Stimulated activated CD4-positive, alpha-beta T cell treated with anti-CD3 and anti-CD28 coated beads, Interleukin-15, amount 100 ng/mL, for 48 hours (primary cell): ENCODE measurements around the gene MAP7D3.

Experiments used
- DNase-seq, 2 donors: peaks; one replicate each; pipeline ENCODE4 v3.0.0-alpha.2; 2020; ENCODE audit warnings: low read depth in 2 of 2

Gene MAP7D3

GRCh38 chrX:136206916-136207315, 44.3 kb downstream of the MAP7D3 start:
- no peak for DNase-seq

GRCh38 chrX:136205882-136206380, 45.3 kb downstream of the MAP7D3 start:
- DNase-seq: no peak

DNA sequence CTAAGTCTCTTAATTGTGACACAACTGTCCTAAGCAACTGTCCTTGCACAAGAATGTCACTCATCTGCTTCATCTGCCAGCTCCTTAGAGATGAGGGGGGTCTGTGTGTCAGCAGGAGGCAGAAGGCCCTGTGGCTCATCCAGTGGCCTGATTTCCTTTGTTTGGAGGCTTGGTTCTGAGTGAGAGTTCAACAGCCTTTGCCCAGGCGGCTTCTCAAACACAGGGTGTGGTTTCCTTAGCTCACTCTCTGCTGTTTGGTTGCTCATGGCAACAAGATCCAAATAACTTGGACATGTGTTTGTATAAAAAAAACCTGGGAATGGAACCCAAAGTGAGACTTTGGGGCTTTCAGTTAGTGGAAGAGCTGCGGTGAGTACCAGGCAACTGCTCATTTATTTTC, 46.6 kb downstream of the MAP7D3 start:
- DNase-seq: no peak

DNA sequence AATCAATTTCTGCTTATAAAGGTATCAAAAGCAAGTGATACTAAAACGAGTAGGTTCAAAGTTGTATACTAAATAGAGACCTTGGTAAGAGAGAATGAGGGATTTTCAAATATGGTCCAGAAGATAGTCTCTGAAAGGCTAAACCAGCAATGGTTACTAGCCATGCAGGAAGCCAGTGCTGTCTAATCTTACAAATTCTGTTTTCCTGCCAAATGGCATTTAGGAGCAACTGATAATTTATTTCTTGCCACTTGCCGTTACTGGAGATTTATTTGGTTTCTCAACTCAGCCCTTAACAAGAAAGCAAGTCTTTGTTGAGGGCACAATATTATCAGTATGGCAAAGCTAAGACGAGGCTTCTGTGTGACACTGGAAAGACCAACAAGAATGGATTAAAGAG, 47.2 kb downstream of the MAP7D3 start:
- DNase-seq: no peak

DNA sequence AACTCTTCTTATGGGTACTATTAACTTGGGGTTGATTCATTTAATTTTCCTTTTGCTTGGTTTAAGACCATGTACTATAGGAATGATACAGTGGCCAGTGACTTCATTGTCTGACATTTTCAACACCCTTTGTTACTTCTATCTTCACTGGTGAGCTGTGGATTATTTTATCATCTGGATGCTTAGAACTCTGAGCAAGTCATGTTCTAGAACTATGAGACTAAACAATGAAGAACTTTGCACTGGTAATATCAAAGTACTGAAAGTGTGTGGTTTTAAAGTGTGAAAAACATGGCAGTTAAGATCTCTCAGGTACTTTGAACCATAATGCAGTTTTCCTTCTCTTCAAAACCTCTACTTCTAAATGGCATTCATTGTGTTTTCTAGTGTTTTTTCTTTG, 47.8 kb downstream of the MAP7D3 start:
- no peak for DNase-seq

GRCh38 chrX:136202889-136203288, 48.3 kb downstream of the MAP7D3 start:
- DNase-seq: no peak

DNA sequence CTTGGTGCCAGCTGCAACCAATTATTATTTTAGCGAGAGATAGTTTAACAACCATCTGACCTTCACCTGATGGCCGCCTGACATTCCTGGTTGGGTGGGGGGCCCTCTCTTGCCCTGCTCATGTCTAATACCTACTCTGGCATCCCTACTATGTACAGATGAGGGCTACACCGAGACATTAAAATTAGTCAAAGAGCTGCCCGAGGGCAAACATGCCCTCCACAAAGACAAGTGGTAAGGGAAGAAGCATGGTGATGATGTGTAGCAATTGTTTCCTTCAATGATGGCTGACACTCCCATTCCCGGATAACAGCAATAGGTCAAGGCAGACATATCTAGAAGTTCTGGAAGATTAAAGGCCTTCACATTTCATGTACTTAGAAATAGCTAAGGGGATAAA, 49.6 kb downstream of the MAP7D3 start:
- no peak for DNase-seq

- no peak for DNase-seq
These were observed 50.7 kb downstream of the MAP7D3 start for GRCh38 chrX:136200466-136200865.

DNA sequence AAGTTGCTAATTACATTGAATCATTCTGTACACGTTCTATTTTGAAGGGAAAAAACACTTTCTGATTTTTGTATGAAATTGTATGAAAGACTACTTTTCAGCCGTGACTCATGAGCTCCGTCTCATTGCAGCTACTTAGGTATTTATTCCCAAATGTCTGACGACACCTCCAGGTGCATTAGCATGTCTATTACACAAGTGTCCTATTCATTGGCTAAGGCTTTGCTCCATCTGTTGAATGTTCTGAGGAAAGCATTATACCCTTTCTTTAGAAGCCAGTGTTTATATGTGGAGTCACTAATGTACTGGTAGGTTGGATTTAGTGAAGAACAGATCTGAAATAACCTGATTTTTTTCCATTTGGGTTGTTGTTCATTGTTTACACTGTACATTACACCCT, 51.8 kb downstream of the MAP7D3 start:
- DNase-seq: no peak

GRCh38 chrX:136198678-136199243, 52.4 kb downstream of the MAP7D3 start:
- no peak for DNase-seq

DNA sequence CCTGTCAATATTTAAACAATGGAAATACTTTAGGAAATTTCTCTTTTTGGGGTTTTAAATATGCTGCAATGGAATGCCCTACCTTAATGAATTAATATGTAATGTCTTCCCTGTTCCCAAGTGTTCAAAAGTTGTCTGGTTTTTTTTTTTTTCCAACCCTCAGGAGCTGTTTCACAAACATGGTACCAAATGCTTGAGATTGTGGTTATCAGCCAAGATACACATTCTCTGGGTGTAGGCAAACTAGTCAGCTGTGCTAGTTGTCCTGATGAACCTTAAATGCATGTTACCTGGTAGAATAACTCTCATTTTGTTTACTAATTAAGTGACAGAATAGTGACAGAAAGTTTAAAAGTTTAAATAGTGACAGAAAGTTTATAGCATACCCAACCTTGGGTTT, 53.2 kb downstream of the MAP7D3 start:
- DNase-seq: no peak

DNA sequence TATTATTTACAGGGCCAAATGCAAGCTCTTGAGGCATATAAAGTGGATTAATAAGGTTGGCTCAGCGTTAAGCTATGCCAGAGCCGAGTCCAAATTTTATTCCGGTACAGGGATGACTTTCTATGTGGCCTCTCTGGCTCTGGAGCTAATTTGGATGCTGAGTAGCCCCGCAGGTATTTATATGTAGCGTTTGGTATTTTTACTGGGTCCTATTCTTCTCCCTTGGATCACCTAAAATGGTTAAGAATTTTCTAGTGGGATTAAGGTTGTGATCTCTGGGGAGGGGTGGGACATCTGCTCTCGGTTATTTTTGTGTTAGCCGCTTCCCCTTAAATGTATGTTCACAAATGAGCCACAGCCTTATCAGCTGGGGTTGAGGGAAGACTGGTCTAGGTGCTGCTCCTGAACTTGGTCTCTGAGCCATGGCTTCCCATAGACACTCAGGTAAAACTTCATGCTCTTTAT, 54.5 kb downstream of the MAP7D3 start:
- no peak for DNase-seq

DNA sequence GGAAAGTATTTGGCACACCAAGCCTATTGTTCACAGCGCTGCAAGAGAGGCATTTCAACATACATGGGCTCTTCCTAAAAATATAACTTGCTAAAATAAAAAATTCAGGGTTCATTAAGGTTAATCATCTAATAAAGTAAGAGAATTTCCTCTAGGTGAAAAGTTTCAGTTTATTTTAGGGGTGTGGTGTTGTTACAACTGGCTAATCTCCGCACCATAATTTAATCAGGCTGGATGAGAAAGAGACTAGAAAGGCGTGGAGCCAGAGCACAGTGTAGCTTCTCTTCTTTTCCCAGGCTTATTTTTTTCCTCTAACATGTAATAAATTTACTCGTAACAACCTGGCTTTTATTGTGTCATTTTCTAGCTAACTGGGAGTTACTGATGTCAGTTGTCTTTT, 56.0 kb downstream of the MAP7D3 start:
- no peak for DNase-seq

GRCh38 chrX:136194536-136194935, 56.7 kb downstream of the MAP7D3 start:
- DNase-seq: no peak

GRCh38 chrX:136193771-136194170, 57.4 kb downstream of the MAP7D3 start:
- DNase-seq: no peak

DNA sequence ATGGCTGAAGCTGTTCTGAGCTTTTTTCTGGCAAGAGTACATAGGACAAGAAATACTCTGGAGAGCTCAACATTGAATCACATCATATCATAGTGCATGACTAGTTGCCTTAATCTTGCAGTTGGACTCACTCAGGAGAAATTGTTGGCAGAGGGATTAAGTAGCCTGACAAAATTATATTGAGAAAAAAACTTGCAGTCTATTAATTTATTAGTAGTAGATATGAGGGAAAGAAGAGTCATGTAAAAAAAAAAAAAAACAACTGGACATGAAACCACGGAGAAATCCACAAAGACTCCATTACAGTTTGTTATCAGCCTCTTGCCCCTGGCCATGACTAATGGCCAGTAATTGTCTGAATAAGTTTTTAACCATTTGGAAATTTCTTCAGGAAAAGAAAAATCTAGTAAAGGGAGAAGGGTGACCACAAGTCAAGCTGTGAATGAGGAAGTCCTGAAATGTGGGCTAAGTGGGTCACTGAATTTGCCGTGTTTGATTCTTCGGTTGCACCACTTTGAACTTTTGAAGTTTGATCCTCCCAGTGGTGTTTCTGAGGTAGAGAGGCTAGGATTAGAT, 58.3 kb downstream of the MAP7D3 start:
- DNase-seq: no peak

DNA sequence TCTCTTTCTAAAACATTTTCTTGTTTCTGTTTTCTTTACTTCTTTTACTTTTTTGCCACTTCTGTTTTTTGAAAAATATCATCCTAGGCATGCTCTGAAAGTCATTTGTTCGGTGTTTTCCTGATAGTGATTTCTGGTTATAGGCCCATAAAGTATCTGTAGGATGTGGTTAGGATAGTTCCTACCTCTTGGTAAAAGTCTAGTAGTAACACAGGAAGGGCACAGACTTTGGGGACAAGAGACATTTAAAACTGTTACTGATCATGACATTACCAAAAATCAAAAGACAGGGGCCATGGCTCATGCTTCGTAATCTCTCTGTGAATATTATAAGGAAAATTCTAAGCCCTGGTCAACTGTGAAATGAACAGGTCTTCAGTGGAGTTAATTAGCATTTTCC, 59.1 kb downstream of the MAP7D3 start:
- no peak for DNase-seq

DNA sequence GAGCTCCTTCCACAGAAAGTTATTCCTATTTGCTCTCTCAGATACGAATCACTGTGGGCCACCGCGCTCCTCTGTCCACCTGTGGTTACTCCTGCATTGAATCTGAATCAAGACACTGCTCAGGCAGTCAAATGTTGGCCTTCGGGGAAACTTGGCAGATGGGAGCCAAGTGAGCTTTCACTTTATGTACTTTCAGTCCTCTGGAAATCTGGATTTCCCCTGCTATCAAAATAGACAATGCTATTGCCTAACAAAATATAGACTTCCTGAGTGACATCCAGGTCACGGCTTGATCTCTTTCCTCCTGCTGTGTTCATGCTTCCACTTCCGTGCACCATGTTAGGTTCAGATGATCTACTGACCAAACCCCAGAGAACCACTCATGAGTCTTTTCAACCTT, 60.0 kb downstream of the MAP7D3 start:
- no peak for DNase-seq

DNA sequence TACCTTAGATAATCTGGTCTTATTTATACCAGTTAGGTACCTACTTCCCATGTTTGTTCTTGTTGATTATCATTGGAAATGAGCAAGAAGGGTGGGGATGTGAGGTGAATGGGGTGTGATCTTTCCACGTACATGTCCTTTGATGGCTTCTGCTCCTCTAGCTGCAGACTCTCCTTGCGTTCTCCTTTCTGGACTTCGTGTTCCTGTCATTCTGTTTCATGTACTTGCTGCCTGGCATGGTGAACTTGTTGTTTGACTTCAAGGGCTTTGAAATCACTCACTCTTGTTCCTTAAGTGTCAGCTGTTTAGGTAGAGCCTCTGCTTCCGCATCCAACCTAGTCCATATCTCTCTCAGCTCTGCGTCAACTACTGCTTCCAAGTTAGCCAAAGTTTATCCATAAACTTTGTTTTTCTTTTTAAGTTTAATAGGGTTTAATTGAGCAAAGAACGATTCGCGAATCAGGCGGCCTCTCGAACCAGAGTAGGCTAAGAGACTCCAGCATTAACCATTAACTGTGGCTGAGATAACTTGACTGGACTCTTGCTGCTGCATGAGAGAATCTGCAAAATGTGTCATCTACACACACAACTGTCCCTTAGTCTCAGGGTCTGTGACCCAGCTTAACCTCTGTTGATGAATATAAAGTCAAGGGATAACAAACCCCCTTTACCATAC, 61.0 kb downstream of the MAP7D3 start:
- DNase-seq: no peak

GRCh38 chrX:136189222-136189621, 62.0 kb downstream of the MAP7D3 start:
- no peak for DNase-seq

GRCh38 chrX:136186023-136186413, 65.2 kb downstream of the MAP7D3 start:
- DNase-seq: no peak

GRCh38 chrX:136185401-136186022, 65.7 kb downstream of the MAP7D3 start:
- no peak for DNase-seq

GRCh38 chrX:136183917-136184316, 67.3 kb downstream of the MAP7D3 start:
- no peak for DNase-seq
